ENCODE results near the gene PTCH1.

Gene PTCH1

GRCh38 chr9:95516734-95517558 lies at the start of gene PTCH1:
TSS of gene PTCH1 (minus strand) at chr9:95516971.
- DNase-seq = no peak

GRCh38 chr9:95565982-95566381 lies 49.2 kb upstream of the PTCH1 start:
- no peak for DNase-seq

GRCh38 chr9:95561913-95562312 lies 45.1 kb upstream of the PTCH1 start:
- no peak for DNase-seq

- no peak for DNase-seq
Measured at GRCh38 chr9:95557142-95557541, 40.4 kb upstream of the PTCH1 start.

GRCh38 chr9:95556521-95556920 lies 39.8 kb upstream of the PTCH1 start:
- DNase-seq = no peak

GRCh38 chr9:95552814-95553546 lies 36.2 kb upstream of the PTCH1 start:
- peak; percentile 24 for DNase-seq

- no peak for DNase-seq
Measured at GRCh38 chr9:95552255-95552654, 35.5 kb upstream of the PTCH1 start.

- no peak for DNase-seq
Measured at GRCh38 chr9:95551406-95551805, 34.6 kb upstream of the PTCH1 start.

- no peak for DNase-seq
Measured at GRCh38 chr9:95545831-95546567, 29.2 kb upstream of the PTCH1 start.

- no peak for DNase-seq
Measured at GRCh38 chr9:95533996-95534680, 17.4 kb upstream of the PTCH1 start.

- DNase-seq = no peak
Measured at GRCh38 chr9:95529910-95530309, 13.1 kb upstream of the PTCH1 start.

- DNase-seq = no peak
Measured at GRCh38 chr9:95528908-95529502, 12.2 kb upstream of the PTCH1 start.

- DNase-seq = peak; percentile 6
Measured at GRCh38 chr9:95522871-95523370, 6.2 kb upstream of the PTCH1 start.

GRCh38 chr9:95521699-95522098 lies 4.9 kb upstream of the PTCH1 start:
- no peak for DNase-seq

GRCh38 chr9:95517559-95518425 lies 1.0 kb upstream of the PTCH1 start:
- DNase-seq = no peak

- no peak for DNase-seq
Measured at GRCh38 chr9:95516221-95516733, 494 bp downstream of the PTCH1 start.

- DNase-seq = no peak
Measured at GRCh38 chr9:95515272-95516113, 1.3 kb downstream of the PTCH1 start.

- DNase-seq = no peak
Measured at GRCh38 chr9:95514342-95514741, 2.4 kb downstream of the PTCH1 start.

- DNase-seq = no peak
Measured at GRCh38 chr9:95513711-95514110, 3.1 kb downstream of the PTCH1 start.

- DNase-seq = no peak
Measured at GRCh38 chr9:95512709-95513095, 4.1 kb downstream of the PTCH1 start.
